Activated T-helper 17 cell treated with anti-CD3 and anti-CD28 coated beads, Interleukin-2, amount 50 U/mL, for 72 hours (primary cell): ENCODE results near the gene CMAS. TPM values are rescaled to one million over a fixed set of nuclear protein-coding genes. Genes with fewer than 3 reads are reported as not detected.
"Not testable (repeated sequence)": the region's sequence is repeated elsewhere in the genome, so short reads cannot be mapped to it uniquely, and the experiment has no call there.

Experiments used
- ATAC-seq: fragments of 150-1000 bp; cut with Tn5 transposase; replicated peaks from 2 replicates; pipeline ENCODE4 v1.10.0; 2021; ENCODE audit warnings: mild to moderate bottlenecking, moderate library complexity
- H3K27ac Mint-ChIP-seq: one replicate; pipeline ENCODE4 v1.8.0; 2022; ENCODE audit warnings: mixed read lengths
- H3K27me3 Mint-ChIP-seq: one replicate; pipeline ENCODE4 v1.8.0; 2022; ENCODE audit warnings: mixed read lengths
- H3K36me3 Mint-ChIP-seq: one replicate; pipeline ENCODE4 v1.8.0; 2022; ENCODE audit warnings: low read depth, mild to moderate bottlenecking, mixed read lengths
- H3K4me1 Mint-ChIP-seq: one replicate; pipeline ENCODE4 v1.8.0; 2022; ENCODE audit warnings: mixed read lengths
- H3K4me3 Mint-ChIP-seq: one replicate; pipeline ENCODE4 v1.8.0; 2022; ENCODE audit warnings: mild to moderate bottlenecking, mixed read lengths
- H3K9me3 Mint-ChIP-seq: one replicate; pipeline ENCODE4 v1.8.0; 2022; ENCODE audit warnings: mixed read lengths
- total RNA-seq, 2 donors: library from RNA; stranded (reverse); gene quantifications; one replicate each; pipeline ENCODE4 v1.2.3, GENCODE V29; 2022

CMAS gene
- total RNA-seq = 10 to 100 TPM; 57.7 to 63.2 TPM

GRCh38 chr12:22046090-22046967 is at the start of gene CMAS:
Gene CMAS (plus strand): TSS chr12:22046218. CDS start chr12:22046304, 86 bp downstream.
- H3K27me3 Mint-ChIP-seq = no peaks in the 10 kb centered on the region
- ATAC-seq = peak; percentile 88
- H3K27ac Mint-ChIP-seq = peak within 1 kb of the TSS; percentile 91
- H3K4me3 Mint-ChIP-seq = peak within 1 kb of the TSS; percentile 92
- no peaks in the 10 kb centered on the region for H3K9me3 Mint-ChIP-seq
- peaks cover 21% of the 10 kb centered on the region for H3K4me1 Mint-ChIP-seq
- peaks cover 17% of the 10 kb centered on the region for H3K36me3 Mint-ChIP-seq

- H3K9me3 Mint-ChIP-seq = no peaks in the 10 kb centered on the region
- no peak overlapping the region for H3K4me3 Mint-ChIP-seq
- no peaks in the 10 kb centered on the region for H3K4me1 Mint-ChIP-seq
- H3K36me3 Mint-ChIP-seq = no peaks in the 10 kb centered on the region
- no peak for ATAC-seq
- H3K27ac Mint-ChIP-seq = no peak overlapping the region
- peaks cover 3% of the 10 kb centered on the region for H3K27me3 Mint-ChIP-seq
Observed at GRCh38 chr12:21998295-21998694, 47.7 kb upstream of the CMAS start.

GRCh38 chr12:21998782-21999181 is 47.2 kb upstream of the CMAS start:
- no peak for ATAC-seq
- Mint-ChIP-seq H3K27ac (no peak overlapping the region), H3K4me1 (no peaks in the 10 kb centered on the region), H3K4me3 (no peak overlapping the region), H3K36me3 (no peaks in the 10 kb centered on the region), H3K9me3 (no peaks in the 10 kb centered on the region), H3K27me3 (peaks cover 3% of the 10 kb centered on the region)

GRCh38 chr12:22002430-22002829 is 43.6 kb upstream of the CMAS start:
- H3K36me3 Mint-ChIP-seq = no peaks in the 10 kb centered on the region
- H3K9me3 Mint-ChIP-seq = no peaks in the 10 kb centered on the region
- no peaks in the 10 kb centered on the region for H3K4me1 Mint-ChIP-seq
- no peak for ATAC-seq
- H3K4me3 Mint-ChIP-seq = no peak overlapping the region
- H3K27ac Mint-ChIP-seq = no peak overlapping the region
- peaks cover 4% of the 10 kb centered on the region for H3K27me3 Mint-ChIP-seq

GRCh38 chr12:22007794-22008193 is 38.2 kb upstream of the CMAS start:
- H3K9me3 Mint-ChIP-seq, H3K27me3 Mint-ChIP-seq, H3K36me3 Mint-ChIP-seq, H3K4me1 Mint-ChIP-seq, H3K4me3 Mint-ChIP-seq, H3K27ac Mint-ChIP-seq, ATAC-seq: not testable (repeated sequence)

- H3K4me3 Mint-ChIP-seq = no peak overlapping the region
Observed at GRCh38 chr12:22008196-22008595, 37.8 kb upstream of the CMAS start.

GRCh38 chr12:22014041-22014782 is 31.8 kb upstream of the CMAS start:
- no peak overlapping the region for H3K27ac Mint-ChIP-seq
- H3K27me3 Mint-ChIP-seq = peaks cover 5% of the 10 kb centered on the region
- H3K4me1 Mint-ChIP-seq = no peaks in the 10 kb centered on the region
- no peak overlapping the region for H3K4me3 Mint-ChIP-seq
- ATAC-seq = no peak
- H3K9me3 Mint-ChIP-seq = no peaks in the 10 kb centered on the region
- H3K36me3 Mint-ChIP-seq = no peaks in the 10 kb centered on the region

More at GRCh38 chr12:22008196-22008595, 37.8 kb upstream of the CMAS start:
- no peaks in the 10 kb centered on the region for H3K9me3 Mint-ChIP-seq
- H3K27ac Mint-ChIP-seq = no peak overlapping the region
- peaks cover 7% of the 10 kb centered on the region for H3K27me3 Mint-ChIP-seq
- ATAC-seq = no peak
- H3K4me1 Mint-ChIP-seq = no peaks in the 10 kb centered on the region
- H3K36me3 Mint-ChIP-seq = no peaks in the 10 kb centered on the region

GRCh38 chr12:22014783-22015144 is 31.3 kb upstream of the CMAS start:
- H3K4me1 Mint-ChIP-seq = no peaks in the 10 kb centered on the region
- no peak overlapping the region for H3K4me3 Mint-ChIP-seq
- H3K27me3 Mint-ChIP-seq = peaks cover 5% of the 10 kb centered on the region
- ATAC-seq = no peak
- no peaks in the 10 kb centered on the region for H3K36me3 Mint-ChIP-seq
- H3K9me3 Mint-ChIP-seq = no peaks in the 10 kb centered on the region
- H3K27ac Mint-ChIP-seq = no peak overlapping the region

- Mint-ChIP-seq H3K27me3 (peaks cover 8% of the 10 kb centered on the region), H3K27ac (no peak overlapping the region)
- ATAC-seq = peak; percentile 79
Observed at GRCh38 chr12:22016982-22017381, 29.0 kb upstream of the CMAS start.

GRCh38 chr12:22018860-22019259 is 27.2 kb upstream of the CMAS start:
- no peak overlapping the region for H3K27ac Mint-ChIP-seq
- H3K4me3 Mint-ChIP-seq = no peak overlapping the region
- H3K9me3 Mint-ChIP-seq = no peaks in the 10 kb centered on the region
- ATAC-seq = no peak
- H3K36me3 Mint-ChIP-seq = no peaks in the 10 kb centered on the region
- peaks cover 6% of the 10 kb centered on the region for H3K27me3 Mint-ChIP-seq
- no peaks in the 10 kb centered on the region for H3K4me1 Mint-ChIP-seq

More at GRCh38 chr12:22016982-22017381, 29.0 kb upstream of the CMAS start:
- H3K4me3 Mint-ChIP-seq = no peak overlapping the region
- H3K36me3 Mint-ChIP-seq = no peaks in the 10 kb centered on the region
- no peaks in the 10 kb centered on the region for H3K9me3 Mint-ChIP-seq
- no peaks in the 10 kb centered on the region for H3K4me1 Mint-ChIP-seq

- ATAC-seq, H3K27me3 Mint-ChIP-seq, H3K36me3 Mint-ChIP-seq, H3K9me3 Mint-ChIP-seq, H3K4me3 Mint-ChIP-seq, H3K4me1 Mint-ChIP-seq, H3K27ac Mint-ChIP-seq: not testable (repeated sequence)
Observed at GRCh38 chr12:22023489-22023888, 22.5 kb upstream of the CMAS start.

GRCh38 chr12:22029491-22029890 is 16.5 kb upstream of the CMAS start:
- Mint-ChIP-seq H3K4me3 (no peak overlapping the region), H3K9me3 (no peaks in the 10 kb centered on the region), H3K4me1 (no peaks in the 10 kb centered on the region), H3K36me3 (no peaks in the 10 kb centered on the region), H3K27me3 (no peaks in the 10 kb centered on the region), H3K27ac (no peak overlapping the region)
- no peak for ATAC-seq

GRCh38 chr12:22029991-22030390 is 16.0 kb upstream of the CMAS start:
- Mint-ChIP-seq H3K27ac (no peak overlapping the region), H3K4me3 (no peak overlapping the region), H3K27me3 (no peaks in the 10 kb centered on the region), H3K4me1 (no peaks in the 10 kb centered on the region), H3K36me3 (no peaks in the 10 kb centered on the region), H3K9me3 (no peaks in the 10 kb centered on the region)
- ATAC-seq = no peak

GRCh38 chr12:22032732-22033131 is 13.3 kb upstream of the CMAS start:
- ATAC-seq = no peak
- H3K36me3 Mint-ChIP-seq = no peaks in the 10 kb centered on the region
- H3K27ac Mint-ChIP-seq = no peak overlapping the region
- H3K4me1 Mint-ChIP-seq = no peaks in the 10 kb centered on the region
- no peak overlapping the region for H3K4me3 Mint-ChIP-seq
- H3K27me3 Mint-ChIP-seq = no peaks in the 10 kb centered on the region
- H3K9me3 Mint-ChIP-seq = no peaks in the 10 kb centered on the region
